Skeletal muscle tissue (tissue), 4 donors: ENCODE measurements around the gene PIP5K1A. TPM values are rescaled to one million over a fixed set of nuclear protein-coding genes. Genes with fewer than 3 reads are reported as not detected.

ENCODE experiments used
- H3K27ac ChIP-seq: one replicate; pipeline ENCODE4 v1.7.0; 2013; ENCODE audit warnings: mild to moderate bottlenecking, low read depth, low read length, inconsistent platforms
- H3K27me3 ChIP-seq, 3 donors: one replicate each; pipeline ENCODE4 v1.7.0; 2013; ENCODE audit warnings: low read length in 3 of 3; ENCODE audit not compliant: control insufficient read depth in 3 of 3, insufficient read depth in 3 of 3
- H3K36me3 ChIP-seq, 3 donors: one replicate each; pipeline ENCODE4 v1.7.0; 2013; ENCODE audit warnings: low read length in 3 of 3; ENCODE audit not compliant: control insufficient read depth in 3 of 3, insufficient read depth in 3 of 3
- H3K4me1 ChIP-seq, 3 donors: one replicate each; pipeline ENCODE4 v1.7.0; 2013; ENCODE audit warnings: low read length in 3 of 3, mild to moderate bottlenecking in 3 of 3; ENCODE audit not compliant: control insufficient read depth in 3 of 3, insufficient read depth in 3 of 3
- H3K4me3 ChIP-seq, 3 donors: one replicate each; pipeline ENCODE4 v1.7.0; 2013; ENCODE audit warnings: low read length in 3 of 3
- H3K9ac ChIP-seq, 3 donors: one replicate each; pipeline ENCODE4 v1.7.0; 2013; ENCODE audit warnings: low read length in 3 of 3, mild to moderate bottlenecking in 3 of 3, moderate library complexity in 2 of 3, low read depth in 1 of 3
- H3K9me3 ChIP-seq, 3 donors: one replicate each; pipeline ENCODE4 v1.7.0; 2013; ENCODE audit warnings: low read length in 3 of 3; ENCODE audit not compliant: control insufficient read depth in 3 of 3
- total RNA-seq: library from RNA; depleted of rRNA; stranded (reverse); fragments of >200 nt; gene quantifications from one replicate; pipeline ENCODE4 v1.2.3, GENCODE V29; 2014
- donor health status: Osteomylitis.

The PIP5K1A gene
- total RNA-seq, 1 donor from 2014 or later = 51.7 TPM

- peaks cover 49 to 60% (median 51%) of the 10 kb centered on the region in 3 donors for H3K36me3 ChIP-seq
Observed at GRCh38 chr1:151286619-151287340, 88.4 kb downstream of the PIP5K1A start.

GRCh38 chr1:151287341-151287699 is 89.0 kb downstream of the PIP5K1A start:
- Histone ChIP-seq H3K4me3 (no peak overlapping the region), H3K4me1 (peaks cover 13 to 27% (median 19%) of the 10 kb centered on the region in 3 donors), H3K27ac (no peak overlapping the region), H3K36me3 (peaks cover 54 to 65% (median 57%) of the 10 kb centered on the region in 3 donors), H3K9ac (no peak overlapping the region), H3K9me3 (no peaks in the 10 kb centered on the region), H3K27me3 (no peaks in the 10 kb centered on the region)

More at GRCh38 chr1:151286619-151287340, 88.4 kb downstream of the PIP5K1A start:
- no peak overlapping the region for H3K9ac ChIP-seq
- H3K4me1 ChIP-seq = peaks cover 13 to 28% (median 19%) of the 10 kb centered on the region in 3 donors
- H3K27me3 ChIP-seq = no peaks in the 10 kb centered on the region
- H3K4me3 ChIP-seq = no peak overlapping the region
- no peaks in the 10 kb centered on the region for H3K9me3 ChIP-seq
- H3K27ac ChIP-seq = no peak overlapping the region

- no peak overlapping the region for H3K9ac ChIP-seq
- H3K36me3 ChIP-seq = peaks cover 60 to 71% (median 63%) of the 10 kb centered on the region in 3 donors
- no peak overlapping the region for H3K4me3 ChIP-seq
- no peak overlapping the region for H3K27ac ChIP-seq
- peaks cover 13 to 21% (median 17%) of the 10 kb centered on the region in 3 donors for H3K4me1 ChIP-seq
- no peaks in the 10 kb centered on the region for H3K9me3 ChIP-seq
- H3K27me3 ChIP-seq = no peaks in the 10 kb centered on the region
Observed at GRCh38 chr1:151287767-151288500, 89.6 kb downstream of the PIP5K1A start.

GRCh38 chr1:151288502-151288901 is 90.2 kb downstream of the PIP5K1A start:
- Histone ChIP-seq H3K27me3 (no peaks in the 10 kb centered on the region), H3K36me3 (peaks cover 66 to 77% (median 68%) of the 10 kb centered on the region in 3 donors), H3K27ac (no peak overlapping the region), H3K4me3 (no peak overlapping the region), H3K9ac (no peak overlapping the region), H3K9me3 (no peaks in the 10 kb centered on the region), H3K4me1 (peaks cover 7 to 16% (median 11%) of the 10 kb centered on the region in 3 donors)

GRCh38 chr1:151289080-151289935 is 91.0 kb downstream of the PIP5K1A start:
- Histone ChIP-seq H3K27ac (no peak overlapping the region), H3K4me3 (no peak overlapping the region), H3K36me3 (peaks cover 74 to 85% (median 76%) of the 10 kb centered on the region in 3 donors), H3K9ac (no peak overlapping the region), H3K9me3 (no peaks in the 10 kb centered on the region), H3K27me3 (no peaks in the 10 kb centered on the region), H3K4me1 (peaks cover 0 to 7% (median 3%) of the 10 kb centered on the region in 3 donors)

- Histone ChIP-seq H3K27ac (no peak overlapping the region), H3K36me3 (peaks cover 78 to 86% (median 84%) of the 10 kb centered on the region in 3 donors), H3K9ac (no peak overlapping the region), H3K9me3 (no peaks in the 10 kb centered on the region), H3K4me1 (peaks cover 0 to 2% (median 0%) of the 10 kb centered on the region in 3 donors), H3K4me3 (no peak overlapping the region), H3K27me3 (no peaks in the 10 kb centered on the region)
Observed at GRCh38 chr1:151289991-151290708, 91.8 kb downstream of the PIP5K1A start.

GRCh38 chr1:151290709-151291303 is 92.5 kb downstream of the PIP5K1A start:
- peaks cover 0 to 2% (median 0%) of the 10 kb centered on the region in 3 donors for H3K4me1 ChIP-seq
- no peak overlapping the region for H3K4me3 ChIP-seq
- H3K9me3 ChIP-seq = no peaks in the 10 kb centered on the region
- no peak overlapping the region for H3K9ac ChIP-seq
- peaks cover 85 to 91% (median 90%) of the 10 kb centered on the region in 3 donors for H3K36me3 ChIP-seq
- no peaks in the 10 kb centered on the region for H3K27me3 ChIP-seq
- no peak overlapping the region for H3K27ac ChIP-seq

- no peak overlapping the region for H3K4me3 ChIP-seq
- H3K27me3 ChIP-seq = no peaks in the 10 kb centered on the region
- peaks cover 0 to 2% (median 0%) of the 10 kb centered on the region in 3 donors for H3K4me1 ChIP-seq
- H3K27ac ChIP-seq = no peak overlapping the region
- no peak overlapping the region for H3K9ac ChIP-seq
- H3K9me3 ChIP-seq = no peaks in the 10 kb centered on the region
- peaks cover 83 to 86% (median 83%) of the 10 kb centered on the region in 3 donors for H3K36me3 ChIP-seq
Observed at GRCh38 chr1:151292207-151293030, 94.1 kb downstream of the PIP5K1A start.
